ACC112 (cell line): ENCODE measurements around the gene XPR1.

ENCODE experiments used
- H2AFZ ChIP-seq: fragments of 200-600 bp; sonication (generic); one replicate; pipeline ENCODE4 v1.6.0; 2017; ENCODE audit warnings: antibody characterized with exemption, low read length; ENCODE audit not compliant: unreplicated experiment
- H3K27ac ChIP-seq: fragments of 200-600 bp; sonication (generic); 2 replicates; pipeline ENCODE4 v1.5.1; 2014; ENCODE audit warnings: low read depth, mild to moderate bottlenecking, antibody characterized with exemption, low read length, moderate library complexity
- H3K27me3 ChIP-seq: fragments of 200-600 bp; sonication (generic); 2 replicates; pipeline ENCODE4 v1.6.1; 2014; ENCODE audit warnings: mild to moderate bottlenecking, antibody characterized with exemption, low read length, moderate library complexity, mixed read lengths; ENCODE audit not compliant: insufficient read depth
- H3K36me3 ChIP-seq: fragments of 200-600 bp; sonication (generic); 2 replicates; pipeline ENCODE4 v1.6.1; 2016; ENCODE audit warnings: mild to moderate bottlenecking, antibody characterized with exemption, low read length, moderate library complexity, mixed read lengths; ENCODE audit not compliant: insufficient read depth
- H3K4me1 ChIP-seq: fragments of 200-600 bp; sonication (generic); one replicate; pipeline ENCODE4 v1.6.1; 2016; ENCODE audit warnings: low read length, mixed read lengths; ENCODE audit not compliant: insufficient read depth, unreplicated experiment, control insufficient read depth
- H3K4me3 ChIP-seq: fragments of 200-600 bp; sonication (generic); 2 replicates; pipeline ENCODE4 v1.5.1; 2014; ENCODE audit warnings: mild to moderate bottlenecking, low read depth, low read length
- H3K79me2 ChIP-seq: fragments of 200-600 bp; sonication (generic); one replicate; pipeline ENCODE4 v1.6.0; 2016; ENCODE audit warnings: low read length; ENCODE audit not compliant: control insufficient read depth, unreplicated experiment, insufficient read depth

Gene XPR1

GRCh38 chr1:180615493-180616290, 16.1 kb upstream of the XPR1 start:
- Histone ChIP-seq H3K27ac (no peak overlapping the region), H3K4me1 (no peaks in the 10 kb centered on the region), H3K4me3 (no peak overlapping the region), H3K27me3 (no peaks in the 10 kb centered on the region), H3K36me3 (no peaks in the 10 kb centered on the region), H3K79me2 (no peaks in the 10 kb centered on the region), H2AFZ (no peak overlapping the region)

GRCh38 chr1:180616439-180616838, 15.4 kb upstream of the XPR1 start:
- Histone ChIP-seq H3K4me1 (no peaks in the 10 kb centered on the region), H3K27ac (no peak overlapping the region), H3K27me3 (no peaks in the 10 kb centered on the region), H3K4me3 (no peak overlapping the region), H3K36me3 (no peaks in the 10 kb centered on the region), H2AFZ (no peak overlapping the region), H3K79me2 (no peaks in the 10 kb centered on the region)

- Histone ChIP-seq H3K27ac (no peak overlapping the region), H3K27me3 (no peaks in the 10 kb centered on the region), H3K36me3 (no peaks in the 10 kb centered on the region), H3K79me2 (no peaks in the 10 kb centered on the region), H3K4me3 (no peak overlapping the region), H2AFZ (no peak overlapping the region), H3K4me1 (no peaks in the 10 kb centered on the region)
Observed at GRCh38 chr1:180617774-180618395, 13.9 kb upstream of the XPR1 start.

- no peaks in the 10 kb centered on the region for H3K36me3 ChIP-seq
- no peak overlapping the region for H2AFZ ChIP-seq
- H3K4me1 ChIP-seq, result no peaks in the 10 kb centered on the region
- no peaks in the 10 kb centered on the region for H3K79me2 ChIP-seq
- H3K27me3 ChIP-seq, result no peaks in the 10 kb centered on the region
- H3K27ac ChIP-seq, result no peak overlapping the region
- H3K4me3 ChIP-seq, result no peak overlapping the region
Observed at GRCh38 chr1:180620581-180620980, 11.2 kb upstream of the XPR1 start.

GRCh38 chr1:180622658-180623508, 8.9 kb upstream of the XPR1 start:
- Histone ChIP-seq H3K36me3 (no peaks in the 10 kb centered on the region), H3K79me2 (no peaks in the 10 kb centered on the region)

GRCh38 chr1:180623579-180624347, 8.1 kb upstream of the XPR1 start:
- no peaks in the 10 kb centered on the region for H3K36me3 ChIP-seq
- no peak overlapping the region for H2AFZ ChIP-seq
- H3K27me3 ChIP-seq, result 0 out of 2 replicates have a peak, but pooled peaks cover 6% of the 10 kb centered on the region
- no peak overlapping the region for H3K4me3 ChIP-seq
- H3K4me1 ChIP-seq, result no peaks in the 10 kb centered on the region
- H3K79me2 ChIP-seq, result no peaks in the 10 kb centered on the region
- no peak overlapping the region for H3K27ac ChIP-seq

More at GRCh38 chr1:180622658-180623508, 8.9 kb upstream of the XPR1 start:
- H3K27ac ChIP-seq, result no peak overlapping the region
- H2AFZ ChIP-seq, result no peak overlapping the region
- H3K4me1 ChIP-seq, result no peaks in the 10 kb centered on the region
- H3K27me3 ChIP-seq, result 0 out of 2 replicates have a peak, but pooled peaks cover 6% of the 10 kb centered on the region
- H3K4me3 ChIP-seq, result no peak overlapping the region

GRCh38 chr1:180626711-180627110, 5.1 kb upstream of the XPR1 start:
- Histone ChIP-seq H3K4me1 (no peaks in the 10 kb centered on the region), H3K27me3 (0 out of 2 replicates have a peak, but pooled peaks cover 6% of the 10 kb centered on the region), H3K4me3 (no peak overlapping the region), H2AFZ (no peak overlapping the region), H3K79me2 (no peaks in the 10 kb centered on the region), H3K27ac (no peak overlapping the region), H3K36me3 (no peaks in the 10 kb centered on the region)

- H3K79me2 ChIP-seq, result peaks cover 2% of the 10 kb centered on the region
- no peak overlapping the region for H2AFZ ChIP-seq
- H3K36me3 ChIP-seq, result no peaks in the 10 kb centered on the region
- H3K4me1 ChIP-seq, result no peaks in the 10 kb centered on the region
- 0 out of 2 replicates have a peak, but pooled peaks cover 6% of the 10 kb centered on the region for H3K27me3 ChIP-seq
- no peak overlapping the region for H3K27ac ChIP-seq
- H3K4me3 ChIP-seq, result no peak overlapping the region
Observed at GRCh38 chr1:180627411-180627810, 4.4 kb upstream of the XPR1 start.

GRCh38 chr1:180628646-180629045, 3.2 kb upstream of the XPR1 start:
- Histone ChIP-seq H3K27me3 (0 out of 2 replicates have a peak, but pooled peaks cover 6% of the 10 kb centered on the region), H3K79me2 (peaks cover 13% of the 10 kb centered on the region), H3K4me1 (peaks cover 10% of the 10 kb centered on the region), H3K27ac (no peak overlapping the region), H3K4me3 (no peak overlapping the region), H2AFZ (no peak overlapping the region), H3K36me3 (no peaks in the 10 kb centered on the region)
